ENCODE measurements around the gene SLC49A3. TPM values are rescaled to one million over a fixed set of nuclear protein-coding genes. Genes with fewer than 3 reads are reported as not detected.

The SLC49A3 gene
- total and polyA plus RNA-seq, 10 of the 15 experiments (the other 5 are each of a cell fraction or from before 2014, with no cell fraction given): 0.09 to 0.85 (median 0.18) TPM; not detected in 4

DNA sequence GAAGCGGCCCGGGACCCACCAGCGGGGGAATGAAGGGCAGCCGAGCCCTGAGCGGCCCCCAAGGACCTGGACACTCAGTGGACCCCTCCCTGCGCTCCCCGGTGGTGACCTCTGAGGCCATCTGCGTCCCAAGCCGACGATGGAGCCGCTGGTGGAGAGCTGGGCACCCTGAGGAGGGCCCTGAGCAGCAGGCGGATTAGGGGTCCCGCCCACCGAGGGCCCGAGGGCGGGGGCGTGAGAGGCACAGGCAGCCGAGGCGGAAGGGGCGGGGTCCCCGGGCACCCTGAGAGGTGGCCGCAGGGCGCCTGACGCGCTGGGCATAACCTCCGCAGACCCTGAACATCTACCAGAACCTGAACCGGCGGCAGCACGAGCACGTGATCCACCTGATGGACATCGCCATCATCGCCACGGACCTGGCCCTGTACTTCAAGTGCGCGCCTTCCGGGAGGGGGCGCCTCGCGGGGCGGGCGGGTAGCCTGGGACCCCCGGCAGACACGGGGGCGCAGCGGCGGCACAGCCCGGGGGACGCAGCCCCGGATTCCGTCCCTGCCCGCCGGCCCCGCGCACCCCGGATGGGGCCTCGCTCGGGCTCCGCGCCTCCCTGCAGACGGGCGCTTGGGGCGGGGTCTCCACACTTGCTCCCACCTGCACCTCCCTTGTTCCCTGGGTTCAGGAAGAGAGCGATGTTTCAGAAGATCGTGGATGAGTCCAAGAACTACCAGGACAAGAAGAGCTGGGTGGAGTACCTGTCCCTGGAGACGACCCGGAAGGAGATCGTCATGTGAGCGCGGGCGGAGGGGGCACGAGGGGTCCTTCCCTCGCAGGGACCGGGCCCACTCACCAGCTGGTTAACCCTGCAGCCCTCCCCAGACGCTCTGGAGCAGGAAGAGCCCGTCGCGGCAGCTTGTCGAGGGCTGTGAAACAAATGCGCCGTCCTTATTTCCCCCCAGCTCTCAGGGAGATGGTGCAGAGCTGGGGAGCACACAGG lies 25.2 kb downstream of the SLC49A3 start (continued):
- TF ChIP-seq, protein P1, sequence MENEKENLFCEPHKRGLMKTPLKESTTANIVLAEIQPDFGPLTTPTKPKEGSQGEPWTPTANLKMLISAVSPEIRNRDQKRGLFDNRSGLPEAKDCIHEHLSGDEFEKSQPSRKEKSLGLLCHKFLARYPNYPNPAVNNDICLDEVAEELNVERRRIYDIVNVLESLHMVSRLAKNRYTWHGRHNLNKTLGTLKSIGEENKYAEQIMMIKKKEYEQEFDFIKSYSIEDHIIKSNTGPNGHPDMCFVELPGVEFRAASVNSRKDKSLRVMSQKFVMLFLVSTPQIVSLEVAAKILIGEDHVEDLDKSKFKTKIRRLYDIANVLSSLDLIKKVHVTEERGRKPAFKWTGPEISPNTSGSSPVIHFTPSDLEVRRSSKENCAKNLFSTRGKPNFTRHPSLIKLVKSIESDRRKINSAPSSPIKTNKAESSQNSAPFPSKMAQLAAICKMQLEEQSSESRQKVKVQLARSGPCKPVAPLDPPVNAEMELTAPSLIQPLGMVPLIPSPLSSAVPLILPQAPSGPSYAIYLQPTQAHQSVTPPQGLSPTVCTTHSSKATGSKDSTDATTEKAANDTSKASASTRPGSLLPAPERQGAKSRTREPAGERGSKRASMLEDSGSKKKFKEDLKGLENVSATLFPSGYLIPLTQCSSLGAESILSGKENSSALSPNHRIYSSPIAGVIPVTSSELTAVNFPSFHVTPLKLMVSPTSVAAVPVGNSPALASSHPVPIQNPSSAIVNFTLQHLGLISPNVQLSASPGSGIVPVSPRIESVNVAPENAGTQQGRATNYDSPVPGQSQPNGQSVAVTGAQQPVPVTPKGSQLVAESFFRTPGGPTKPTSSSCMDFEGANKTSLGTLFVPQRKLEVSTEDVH (IDR thresholded peaks at IDR 0.05; ENCODE audit: low read depth, partially characterized antibody): no peak
- no peak for TF ChIP-seq BRCA1 (IDR thresholded peaks at IDR 0.05; ENCODE audit: low read depth, low read length)
- TF ChIP-seq SP1 (IDR thresholded peaks at IDR 0.05; ENCODE audit: low read depth, low read length): no peak
- TF ChIP-seq, protein P2, sequence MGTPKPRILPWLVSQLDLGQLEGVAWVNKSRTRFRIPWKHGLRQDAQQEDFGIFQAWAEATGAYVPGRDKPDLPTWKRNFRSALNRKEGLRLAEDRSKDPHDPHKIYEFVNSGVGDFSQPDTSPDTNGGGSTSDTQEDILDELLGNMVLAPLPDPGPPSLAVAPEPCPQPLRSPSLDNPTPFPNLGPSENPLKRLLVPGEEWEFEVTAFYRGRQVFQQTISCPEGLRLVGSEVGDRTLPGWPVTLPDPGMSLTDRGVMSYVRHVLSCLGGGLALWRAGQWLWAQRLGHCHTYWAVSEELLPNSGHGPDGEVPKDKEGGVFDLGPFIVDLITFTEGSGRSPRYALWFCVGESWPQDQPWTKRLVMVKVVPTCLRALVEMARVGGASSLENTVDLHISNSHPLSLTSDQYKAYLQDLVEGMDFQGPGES (IDR thresholded peaks at IDR 0.05): no peak
- no peak for TF ChIP-seq WRNIP1 (IDR thresholded peaks at IDR 0.05; ENCODE audit: borderline replicate concordance, low read depth, low read length)
- TF ChIP-seq ZNF24 (IDR thresholded peaks at IDR 0.05): no peak
- no peak for TF ChIP-seq RAD21 (IDR thresholded peaks at IDR 0.05; ENCODE audit: insufficient read depth, low read depth, low read length)
- peak; percentile 82 for TF ChIP-seq POLR2A (IDR thresholded peaks at IDR 0.05; ENCODE audit: low read depth, low read length)
- TF ChIP-seq ZNF274 (IDR thresholded peaks at IDR 0.05; ENCODE audit: insufficient read depth, insufficient read length): no peak
- TF ChIP-seq, protein P3, sequence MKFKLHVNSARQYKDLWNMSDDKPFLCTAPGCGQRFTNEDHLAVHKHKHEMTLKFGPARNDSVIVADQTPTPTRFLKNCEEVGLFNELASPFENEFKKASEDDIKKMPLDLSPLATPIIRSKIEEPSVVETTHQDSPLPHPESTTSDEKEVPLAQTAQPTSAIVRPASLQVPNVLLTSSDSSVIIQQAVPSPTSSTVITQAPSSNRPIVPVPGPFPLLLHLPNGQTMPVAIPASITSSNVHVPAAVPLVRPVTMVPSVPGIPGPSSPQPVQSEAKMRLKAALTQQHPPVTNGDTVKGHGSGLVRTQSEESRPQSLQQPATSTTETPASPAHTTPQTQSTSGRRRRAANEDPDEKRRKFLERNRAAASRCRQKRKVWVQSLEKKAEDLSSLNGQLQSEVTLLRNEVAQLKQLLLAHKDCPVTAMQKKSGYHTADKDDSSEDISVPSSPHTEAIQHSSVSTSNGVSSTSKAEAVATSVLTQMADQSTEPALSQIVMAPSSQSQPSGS (IDR thresholded peaks at IDR 0.05; ENCODE audit: low read length): no peak
- no peak for TF ChIP-seq SIN3A (IDR thresholded peaks at IDR 0.05; ENCODE audit: low read depth, low read length)
- TF ChIP-seq, protein P4, sequence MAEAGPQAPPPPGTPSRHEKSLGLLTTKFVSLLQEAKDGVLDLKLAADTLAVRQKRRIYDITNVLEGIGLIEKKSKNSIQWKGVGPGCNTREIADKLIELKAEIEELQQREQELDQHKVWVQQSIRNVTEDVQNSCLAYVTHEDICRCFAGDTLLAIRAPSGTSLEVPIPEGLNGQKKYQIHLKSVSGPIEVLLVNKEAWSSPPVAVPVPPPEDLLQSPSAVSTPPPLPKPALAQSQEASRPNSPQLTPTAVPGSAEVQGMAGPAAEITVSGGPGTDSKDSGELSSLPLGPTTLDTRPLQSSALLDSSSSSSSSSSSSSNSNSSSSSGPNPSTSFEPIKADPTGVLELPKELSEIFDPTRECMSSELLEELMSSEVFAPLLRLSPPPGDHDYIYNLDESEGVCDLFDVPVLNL (IDR thresholded peaks at IDR 0.05; ENCODE audit: low read depth, low read length): no peak
- TF ChIP-seq, protein P5, sequence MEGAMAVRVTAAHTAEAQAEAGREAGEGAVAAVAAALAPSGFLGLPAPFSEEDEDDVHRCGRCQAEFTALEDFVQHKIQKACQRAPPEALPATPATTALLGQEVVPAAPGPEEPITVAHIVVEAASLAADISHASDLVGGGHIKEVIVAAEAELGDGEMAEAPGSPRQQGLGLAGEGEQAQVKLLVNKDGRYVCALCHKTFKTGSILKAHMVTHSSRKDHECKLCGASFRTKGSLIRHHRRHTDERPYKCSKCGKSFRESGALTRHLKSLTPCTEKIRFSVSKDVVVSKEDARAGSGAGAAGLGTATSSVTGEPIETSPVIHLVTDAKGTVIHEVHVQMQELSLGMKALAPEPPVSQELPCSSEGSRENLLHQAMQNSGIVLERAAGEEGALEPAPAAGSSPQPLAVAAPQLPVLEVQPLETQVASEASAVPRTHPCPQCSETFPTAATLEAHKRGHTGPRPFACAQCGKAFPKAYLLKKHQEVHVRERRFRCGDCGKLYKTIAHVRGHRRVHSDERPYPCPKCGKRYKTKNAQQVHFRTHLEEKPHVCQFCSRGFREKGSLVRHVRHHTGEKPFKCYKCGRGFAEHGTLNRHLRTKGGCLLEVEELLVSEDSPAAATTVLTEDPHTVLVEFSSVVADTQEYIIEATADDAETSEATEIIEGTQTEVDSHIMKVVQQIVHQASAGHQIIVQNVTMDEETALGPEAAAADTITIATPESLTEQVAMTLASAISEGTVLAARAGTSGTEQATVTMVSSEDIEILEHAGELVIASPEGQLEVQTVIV (IDR thresholded peaks at IDR 0.05; ENCODE audit: borderline replicate concordance, partially characterized antibody): no peak
- no peak for TF ChIP-seq HDAC6 (IDR thresholded peaks at IDR 0.05; ENCODE audit: unreplicated experiment)
- TF ChIP-seq MTA2 (IDR thresholded peaks at IDR 0.05; ENCODE audit: low read depth): peak; percentile 24; the same call in 1 of the 2 replicates
- TF ChIP-seq, protein P6, sequence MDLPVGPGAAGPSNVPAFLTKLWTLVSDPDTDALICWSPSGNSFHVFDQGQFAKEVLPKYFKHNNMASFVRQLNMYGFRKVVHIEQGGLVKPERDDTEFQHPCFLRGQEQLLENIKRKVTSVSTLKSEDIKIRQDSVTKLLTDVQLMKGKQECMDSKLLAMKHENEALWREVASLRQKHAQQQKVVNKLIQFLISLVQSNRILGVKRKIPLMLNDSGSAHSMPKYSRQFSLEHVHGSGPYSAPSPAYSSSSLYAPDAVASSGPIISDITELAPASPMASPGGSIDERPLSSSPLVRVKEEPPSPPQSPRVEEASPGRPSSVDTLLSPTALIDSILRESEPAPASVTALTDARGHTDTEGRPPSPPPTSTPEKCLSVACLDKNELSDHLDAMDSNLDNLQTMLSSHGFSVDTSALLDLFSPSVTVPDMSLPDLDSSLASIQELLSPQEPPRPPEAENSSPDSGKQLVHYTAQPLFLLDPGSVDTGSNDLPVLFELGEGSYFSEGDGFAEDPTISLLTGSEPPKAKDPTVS (IDR thresholded peaks at IDR 0.05; ENCODE audit: low read depth, low read length): no peak
- TF ChIP-seq MYB (IDR thresholded peaks at IDR 0.05; ENCODE audit: borderline replicate concordance, low read depth, low read length): no peak
- TF ChIP-seq SMAD1 (IDR thresholded peaks at IDR 0.05; ENCODE audit: low read depth, partially characterized antibody): no peak
- TF ChIP-seq NR2C1 (IDR thresholded peaks at IDR 0.05): peak; percentile 96

Measured in GM12878 (cell line).